NCI-H82 (cell line): Measurements from ENCODE around the gene NPTX1.

ENCODE experiments used
- DNase-seq: peaks from one replicate; lab custom pipeline; 2025; lab: John Stamatoyannopoulos, UW

Gene NPTX1

GRCh38 chr17:80426671-80427326, 49.6 kb downstream of the NPTX1 start:
- DNase-seq: peak; percentile 92

DNA sequence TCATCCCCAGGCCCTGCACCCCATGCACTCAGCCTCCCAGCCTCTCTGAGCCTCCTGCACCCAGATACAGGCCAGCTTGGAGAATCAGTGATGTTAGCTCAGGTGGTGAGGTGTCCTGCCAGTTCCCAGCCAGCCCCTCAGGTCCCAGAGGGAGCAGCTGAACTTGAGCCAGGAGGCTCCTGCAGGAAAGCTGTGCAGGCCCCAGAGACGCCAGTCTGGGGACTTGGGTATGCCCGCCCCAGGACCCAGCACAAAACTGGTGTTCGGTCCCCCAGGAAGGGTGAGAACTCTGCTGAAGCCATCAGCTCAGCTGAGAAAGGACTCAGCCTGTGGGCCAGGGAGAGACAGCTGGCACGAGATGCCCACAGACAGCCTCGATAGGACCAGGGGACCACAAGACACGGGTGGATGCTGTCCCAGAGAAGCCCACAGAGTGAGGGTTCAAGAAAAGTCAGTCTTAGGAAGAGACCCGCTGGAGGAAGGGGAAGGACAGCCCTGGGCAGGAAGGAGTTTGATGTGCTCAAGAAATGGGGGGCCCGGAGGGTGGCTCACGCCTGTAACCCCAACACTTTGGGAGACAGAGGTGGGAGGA, 50.5 kb downstream of the NPTX1 start:
- no peak for DNase-seq

DNA sequence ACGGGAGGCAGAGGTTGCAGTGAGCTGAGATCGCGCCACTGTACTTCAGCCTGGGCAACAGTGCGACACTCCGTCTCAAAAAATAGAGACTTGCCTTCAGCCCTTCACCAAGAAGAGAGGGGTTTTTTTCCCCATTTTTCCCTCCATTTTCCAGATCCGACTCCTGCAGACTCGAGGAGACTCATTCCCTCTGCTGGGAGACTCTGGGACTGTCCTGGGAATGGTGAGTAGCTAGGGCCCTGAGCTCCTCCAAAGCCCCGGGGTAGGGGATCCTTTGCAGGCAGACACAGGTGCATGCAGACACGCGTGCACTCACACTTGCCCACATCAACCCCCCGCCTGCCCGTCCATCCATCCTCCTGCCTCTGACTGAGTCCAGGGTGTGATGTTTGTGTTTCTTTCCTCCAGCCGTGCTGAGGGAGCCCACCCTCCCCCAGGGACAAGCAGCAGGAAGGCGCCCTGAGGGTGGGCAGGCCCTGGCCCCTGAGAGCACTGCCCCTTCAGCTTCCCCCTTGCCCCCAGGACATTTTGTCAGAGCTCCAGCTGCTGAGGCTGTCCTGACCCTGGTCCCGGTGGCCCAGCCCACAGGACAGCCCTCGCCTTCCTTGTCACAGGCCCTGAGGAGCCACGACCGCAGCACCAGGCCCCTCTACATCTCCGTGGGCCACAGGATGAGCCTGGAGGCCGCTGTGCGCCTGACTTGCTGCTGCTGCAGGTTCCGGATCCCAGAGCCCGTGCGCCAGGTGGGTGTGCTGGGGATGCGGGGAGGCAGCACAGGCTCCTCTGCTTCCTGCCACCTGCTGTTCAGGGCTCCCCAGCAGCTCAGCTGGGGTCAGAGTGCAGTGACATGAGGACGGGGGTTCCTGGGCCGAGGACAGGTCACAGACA, 51.3 kb downstream of the NPTX1 start:
- peak; percentile 36 for DNase-seq

GRCh38 chr17:80424261-80424660, 52.1 kb downstream of the NPTX1 start:
- no peak for DNase-seq

GRCh38 chr17:80423536-80424225, 52.7 kb downstream of the NPTX1 start:
- no peak for DNase-seq

DNA sequence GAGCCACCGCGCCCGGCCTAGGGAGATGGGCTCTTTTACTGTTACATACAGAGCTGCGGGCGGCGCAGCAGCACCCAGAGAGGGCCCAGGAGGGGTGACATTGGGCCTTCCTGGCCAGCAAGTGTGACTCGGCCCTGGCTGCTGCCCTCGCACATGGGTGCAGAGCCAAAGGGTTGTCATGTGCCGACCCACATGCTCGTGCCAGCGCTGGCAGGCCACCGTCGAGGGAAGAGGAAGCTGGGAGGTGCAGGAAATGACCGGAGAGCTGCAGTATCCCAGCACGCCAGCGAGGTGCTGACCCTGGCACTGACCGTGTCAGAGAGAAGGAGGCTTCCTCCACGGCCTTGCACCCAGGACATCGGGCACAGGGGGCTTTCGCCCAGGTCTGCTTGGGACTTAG, 53.4 kb downstream of the NPTX1 start:
- no peak for DNase-seq

DNA sequence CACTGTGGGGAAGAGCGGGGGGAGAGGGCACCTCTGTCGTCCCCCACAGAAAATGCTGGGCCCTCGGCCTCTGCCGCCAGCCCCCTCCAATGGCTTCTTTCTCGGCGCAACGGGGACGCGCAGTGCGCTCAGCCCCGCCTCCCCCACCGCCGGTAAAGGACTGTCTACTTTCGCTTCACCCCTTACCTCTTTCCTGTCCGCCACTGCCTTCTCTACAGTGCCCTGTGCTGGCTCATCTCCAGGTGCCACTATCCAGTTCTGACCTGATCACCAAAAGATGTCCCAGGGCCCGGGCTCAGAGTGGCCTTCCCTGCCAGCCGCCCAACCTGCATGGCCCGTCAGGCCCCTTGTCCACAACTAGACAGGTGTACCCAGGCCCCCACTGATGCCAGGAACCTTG, 54.1 kb downstream of the NPTX1 start:
- no peak for DNase-seq

DNA sequence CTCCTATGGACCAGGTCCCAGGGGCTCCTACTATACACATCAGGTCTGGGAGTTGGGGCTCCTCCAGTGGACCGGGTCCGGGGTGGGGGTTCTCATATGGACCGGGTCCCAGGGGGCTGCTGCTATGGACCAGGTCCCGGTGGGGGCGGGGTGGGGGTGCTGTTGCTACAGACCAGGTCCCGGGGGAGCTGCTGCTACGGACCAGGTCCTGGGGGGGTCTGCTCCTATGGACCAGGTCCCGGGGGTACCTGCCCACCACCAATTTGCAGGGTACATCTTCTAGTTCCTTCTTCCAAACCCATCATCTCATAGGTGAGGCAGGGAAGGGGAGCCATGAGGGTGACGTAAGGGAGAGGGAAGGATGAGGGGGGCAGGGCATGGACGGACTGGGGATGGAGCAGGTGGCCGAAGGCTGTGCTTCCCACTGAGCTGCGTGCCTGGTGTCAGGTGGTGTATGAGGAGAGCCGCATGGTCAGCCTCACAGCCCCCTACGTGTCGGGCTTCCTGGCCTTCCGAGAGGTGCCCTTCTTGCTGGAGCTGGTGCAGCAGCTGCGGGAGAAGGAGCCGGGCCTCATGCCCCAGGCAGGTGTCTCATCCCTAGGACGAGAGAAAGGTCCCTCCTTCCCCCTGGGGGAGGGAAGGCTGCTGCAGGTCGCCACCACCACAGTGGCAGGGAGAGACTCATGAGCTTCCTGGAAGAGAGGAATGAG, 54.9 kb downstream of the NPTX1 start:
- peak; percentile 27 for DNase-seq

GRCh38 chr17:80419255-80419654, 57.2 kb downstream of the NPTX1 start:
- no peak for DNase-seq

- DNase-seq: no peak
These were observed 57.8 kb downstream of the NPTX1 start for GRCh38 chr17:80418589-80418988.
